SK-N-SH (cell line): ENCODE results near the gene NPY1R. TPM values are rescaled to one million over a fixed set of nuclear protein-coding genes. Genes with fewer than 3 reads are reported as not detected.

ENCODE experiments used
- CTCF ChIA-PET: fragments of 300-600, 350-600 bp; formaldehyde crosslinking; extraction: SDS; loops from one replicate; lab custom pipeline; 2021; lab: Yijun Ruan, JAX
- POLR2A ChIA-PET: fragments of 350-600 bp; sonication (Branson Sonifier 250); formaldehyde crosslinking; extraction: SDS; loops from one replicate; lab custom pipeline; 2020; ENCODE audit warnings: antibody characterized with exemption, inconsistent platforms; lab: Yijun Ruan, JAX
- DNase-seq: peaks from one replicate; pipeline ENCODE4 v3.0.0; 2012
- H2AFZ ChIP-seq: fragments of 200-600 bp; sonication (generic); 2 replicates; pipeline ENCODE4 v1.8.1; 2016; ENCODE audit warnings: antibody characterized with exemption, mild to moderate bottlenecking, low read depth
- H3F3A ChIP-seq: fragments of 200-600 bp; sonication (generic); replicated peaks from 2 replicates; pipeline ENCODE3; 2016; ENCODE audit warnings: antibody characterized with exemption, mild to moderate bottlenecking; ENCODE audit not compliant: insufficient read depth
- H3K27ac ChIP-seq, 2 experiments: fragments of 200-500 bp in 1 of 2; fragments of 200-600 bp in 1 of 2; sonication (Bioruptor generic) in 1 of 2; sonication (generic), shearing (Covaris generic) in 1 of 2; 2 replicates each; pipeline versions ENCODE4 v1.5.1 to v1.6.1; 2014 to 2016; ENCODE audit warnings: low read depth in 2 of 2, inconsistent platforms in 1 of 2, low read length in 1 of 2, mild to moderate bottlenecking in 1 of 2, mixed read lengths in 1 of 2
- H3K27me3 ChIP-seq: fragments of 200-600 bp; sonication (generic), shearing (Covaris generic); 2 replicates; pipeline ENCODE4 v1.6.1; 2016; ENCODE audit warnings: mixed run types; ENCODE audit not compliant: insufficient read depth
- H3K36me3 ChIP-seq, 2 experiments: fragments of 200-500 bp in 1 of 2; fragments of 200-600 bp in 1 of 2; sonication (Bioruptor generic) in 1 of 2; sonication (generic) in 1 of 2; replicated peaks in 1 of 2; 2 replicates each; pipeline versions ENCODE3 to v1.5.1; 2014 to 2016; ENCODE audit warnings: low read length in 1 of 2, mild to moderate bottlenecking in 1 of 2; ENCODE audit not compliant: insufficient read depth in 2 of 2, control insufficient read depth in 1 of 2
- H3K4me1 ChIP-seq, 2 experiments: fragments of 200-500 bp in 1 of 2; fragments of 200-600 bp in 1 of 2; sonication (Bioruptor generic) in 1 of 2; sonication (generic), shearing (Covaris generic) in 1 of 2; 2 replicates each; pipeline versions ENCODE4 v1.5.1 to v1.6.1; 2014 to 2016; ENCODE audit warnings: low read depth in 1 of 2, low read length in 1 of 2, mixed run types in 1 of 2; ENCODE audit not compliant: insufficient read depth in 2 of 2, control insufficient read depth in 1 of 2
- H3K4me2 ChIP-seq: fragments of 200-600 bp; sonication (generic), shearing (Covaris generic); 2 replicates; pipeline ENCODE4 v1.6.1; 2017; ENCODE audit warnings: mixed run types
- H3K4me3 ChIP-seq, 2 experiments: fragments of 200-500 bp in 1 of 2; fragments of 200-600 bp in 1 of 2; sonication (Bioruptor generic) in 1 of 2; sonication (generic), shearing (Covaris generic) in 1 of 2; 2 replicates each; pipeline versions ENCODE4 v1.5.1 to v1.8.1; 2014 to 2016; ENCODE audit warnings: low read depth in 2 of 2, inconsistent platforms in 1 of 2, low read length in 1 of 2, mild to moderate bottlenecking in 1 of 2, mixed read lengths in 1 of 2, moderate library complexity in 1 of 2
- H3K79me2 ChIP-seq: fragments of 200-600 bp; sonication (generic); 2 replicates; pipeline ENCODE4 v1.8.1; 2017; ENCODE audit warnings: mild to moderate bottlenecking; ENCODE audit not compliant: insufficient read depth
- H3K9ac ChIP-seq: fragments of 200-600 bp; sonication (generic); 2 replicates; pipeline ENCODE4 v1.6.1; 2017; ENCODE audit warnings: mixed run types
- H3K9me2 ChIP-seq: fragments of 200-600 bp; sonication (generic); 2 replicates; pipeline ENCODE4 v1.6.1; 2017; ENCODE audit warnings: mixed run types
- H3K9me3 ChIP-seq: fragments of 200-600 bp; sonication (generic); 2 replicates; pipeline ENCODE4 v1.6.1; 2017; ENCODE audit warnings: mixed run types, mild to moderate bottlenecking, moderate library complexity
- H4K20me1 ChIP-seq: fragments of 200-600 bp; sonication (generic); 2 replicates; pipeline ENCODE4 v1.6.1; 2017; ENCODE audit warnings: mild to moderate bottlenecking, mixed run types; ENCODE audit not compliant: insufficient read depth
- CTCF ChIP-seq: fragments of 200-600 bp; sonication (generic); IDR thresholded peaks from 2 replicates; pipeline ENCODE4 v1.6.1; 2017; ENCODE audit warnings: antibody characterized with exemption, mild to moderate bottlenecking, moderate library complexity
- EZH2phosphoT487 ChIP-seq: fragments of 200-600 bp; sonication (generic); IDR thresholded peaks from 2 replicates; pipeline ENCODE4 v1.6.1; 2017; ENCODE audit warnings: low read depth, mixed run types, mild to moderate bottlenecking, antibody characterized with exemption, moderate library complexity, borderline replicate concordance
- FOSL2 ChIP-seq: IDR thresholded peaks from 2 replicates; pipeline ENCODE4 v1.4.0; 2012; ENCODE audit warnings: low read depth, mild to moderate bottlenecking, moderate library complexity, borderline replicate concordance
- FOXJ3 ChIP-seq: sonication (generic); formaldehyde crosslinking; IDR thresholded peaks from 2 replicates; pipeline ENCODE4 v1.5.1; 2020; ENCODE audit warnings: mild to moderate bottlenecking, missing genetic modification reagents
- JUND ChIP-seq: IDR thresholded peaks from 2 replicates; pipeline ENCODE4 v1.4.0; 2012
- MXI1 ChIP-seq: IDR thresholded peaks from 2 replicates; pipeline ENCODE4 v1.6.1; 2012; ENCODE audit warnings: mild to moderate bottlenecking, low read depth, low read length, improper control_type of control experiment
- NRF1 ChIP-seq: IDR thresholded peaks from 2 replicates; pipeline ENCODE4 v1.6.1; 2012; ENCODE audit warnings: low read depth, mild to moderate bottlenecking, low read length
- RCOR1 ChIP-seq: fragments of 150-350 bp; IDR thresholded peaks from 2 replicates; pipeline ENCODE4 v1.6.1; 2017; ENCODE audit warnings: antibody characterized with exemption, low read length
- SIN3A ChIP-seq: IDR thresholded peaks from 2 replicates; pipeline ENCODE4 v1.6.1; 2012; ENCODE audit warnings: low read depth, mild to moderate bottlenecking, low read length, moderate library complexity, borderline replicate concordance
- TCF12 ChIP-seq: IDR thresholded peaks from 2 replicates; pipeline ENCODE4 v1.4.0; 2012
- TEAD4 ChIP-seq: IDR thresholded peaks from 2 replicates; pipeline ENCODE4 v1.4.0; 2012; ENCODE audit warnings: mild to moderate bottlenecking, borderline replicate concordance; ENCODE audit not compliant: insufficient read depth
- YY1 ChIP-seq: IDR thresholded peaks from 2 replicates; pipeline ENCODE4 v1.4.0; 2012; ENCODE audit warnings: low read depth, mild to moderate bottlenecking
- WGBS: methylation state at CpG from one replicate; pipeline ENCODE4 v1.1.6; 2017; ENCODE audit warnings: low lambda C conversion rate; 5-methylcytosine and 5-hydroxymethylcytosine counted together
- polyA plus RNA-seq, 3 experiments: library from polyadenylated mRNA; depleted of rRNA; stranded (reverse); fragments of >200 nt; gene quantifications; 2 replicates each; pipeline ENCODE4 v1.2.3, GENCODE V29; 2012
- TF ChIP-seq, protein P1 (sequence below): IDR thresholded peaks from 2 replicates; pipeline ENCODE4 v1.4.0; 2012; ENCODE audit warnings: low read depth, borderline replicate concordance

The NPY1R gene
- polyA plus RNA-seq, 1 of the 3 experiments (the other 2 are of a cell fraction), result not detected

GRCh38 chr4:163367651-163368050 is 35.3 kb upstream of the NPY1R start:
- CTCF ChIA-PET, result interaction anchor here (1.0 kb wide), 1 partner anchor 44 kb away, joined by 3 read pairs; no protein-coding TSS in a partner anchor
- Histone ChIP-seq H3K9ac (no peak overlapping the region), H3K4me3 (no peak overlapping the region), H3K4me2 (no peak overlapping the region), H4K20me1 (no peaks in the 10 kb centered on the region), H3K9me2 (no peaks in the 10 kb centered on the region), H3K27ac (no peak overlapping the region), H3K79me2 (no peaks in the 10 kb centered on the region), H3K9me3 (no peaks in the 10 kb centered on the region), H2AFZ (no peak overlapping the region), H3F3A (no peaks in the 10 kb centered on the region), H3K27me3 (peaks cover 17% of the 10 kb centered on the region; the same call in 1 of the 2 replicates), H3K36me3 (no peaks in the 10 kb centered on the region), H3K4me1 (no peaks in the 10 kb centered on the region)
- WGBS, result 0% methylated on average over 3 of the region's 3 CpGs
- no peak for TF ChIP-seq MXI1
- TF ChIP-seq, protein P1, sequence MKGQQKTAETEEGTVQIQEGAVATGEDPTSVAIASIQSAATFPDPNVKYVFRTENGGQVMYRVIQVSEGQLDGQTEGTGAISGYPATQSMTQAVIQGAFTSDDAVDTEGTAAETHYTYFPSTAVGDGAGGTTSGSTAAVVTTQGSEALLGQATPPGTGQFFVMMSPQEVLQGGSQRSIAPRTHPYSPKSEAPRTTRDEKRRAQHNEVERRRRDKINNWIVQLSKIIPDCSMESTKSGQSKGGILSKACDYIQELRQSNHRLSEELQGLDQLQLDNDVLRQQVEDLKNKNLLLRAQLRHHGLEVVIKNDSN, result no peak
- TF ChIP-seq JUND, result no peak
- no peak for TF ChIP-seq YY1
- no peak for TF ChIP-seq SIN3A
- no peak for TF ChIP-seq TCF12
- TF ChIP-seq NRF1, result no peak
- TF ChIP-seq FOSL2, result no peak
- no peak for TF ChIP-seq FOXJ3
- TF ChIP-seq TEAD4, result no peak
- no peak for TF ChIP-seq RCOR1
- TF ChIP-seq EZH2phosphoT487, result no peak
- POLR2A ChIA-PET, result no interaction called here
- DNase-seq, result no peak

GRCh38 chr4:163356104-163356503 is 23.7 kb upstream of the NPY1R start:
- Histone ChIP-seq H3K9me2 (no peaks in the 10 kb centered on the region), H3K9ac (no peak overlapping the region), H3K9me3 (no peaks in the 10 kb centered on the region), H3K36me3 (no peaks in the 10 kb centered on the region), H3F3A (no peaks in the 10 kb centered on the region), H4K20me1 (no peaks in the 10 kb centered on the region)
- POLR2A ChIA-PET, result no interaction called here
- WGBS, result 4% methylated on average over 1 of the region's 1 CpG
- TF ChIP-seq EZH2phosphoT487, result no peak
- 0 out of 2 replicates have a peak, but pooled peaks have one; percentile 26 for TF ChIP-seq CTCF
- TF ChIP-seq, all 33 proteins: peak for 1
- Histone ChIP-seq H3K27me3 (no peaks in the 10 kb centered on the region), H3K4me1 (no peaks in the 10 kb centered on the region), H3K4me2 (no peak overlapping the region), H3K4me3 (no peak overlapping the region), H3K79me2 (no peaks in the 10 kb centered on the region), H3K27ac (no peak overlapping the region), H2AFZ (no peak overlapping the region)
- DNase-seq, result no peak
- CTCF ChIA-PET, result no interaction called here
